Lower lobe of right lung (tissue), 2 donors: Measurements from ENCODE around the gene ZNF354C. TPM values are rescaled to one million over a fixed set of nuclear protein-coding genes. Genes with fewer than 3 reads are reported as not detected.

Experiments used
- ATAC-seq, 2 donors: fragments of 200-7000 bp; cut with Tn5 transposase; one replicate each; pipeline ENCODE4 v1.9.1; 2020 to 2022; ENCODE audit warnings: mild to moderate bottlenecking in 2 of 2, moderate library complexity in 2 of 2
- DNase-seq: peaks from one replicate; pipeline ENCODE4 v3.0.0-alpha.2; 2020
- H3K27ac ChIP-seq: fragments of 200-600 bp; one replicate; pipeline ENCODE4 v1.8.0; 2022
- H3K27me3 ChIP-seq: fragments of 200-600 bp; one replicate; pipeline ENCODE4 v1.8.0; 2022; ENCODE audit warnings: low read depth
- H3K36me3 ChIP-seq: fragments of 200-600 bp; one replicate; pipeline ENCODE4 v1.8.0; 2022; ENCODE audit warnings: mild to moderate bottlenecking
- H3K4me1 ChIP-seq: fragments of 200-600 bp; one replicate; pipeline ENCODE4 v1.8.0; 2022
- H3K4me3 ChIP-seq: fragments of 200-600 bp; one replicate; pipeline ENCODE4 v1.8.0; 2022; ENCODE audit warnings: mild to moderate bottlenecking
- H3K9me3 ChIP-seq: fragments of 200-600 bp; one replicate; pipeline ENCODE4 v1.8.0; 2022
- CTCF ChIP-seq: fragments of 200-600 bp; IDR thresholded peaks from one replicate; pipeline ENCODE4 v1.8.0; 2022; ENCODE audit warnings: antibody characterized with exemption, mild to moderate bottlenecking
- intact Hi-C: fragments of 100-400 bp; cut with DNase I; formaldehyde crosslinking; loops from one replicate; pipeline ENCODE4 v1.11.0; 2022
- total RNA-seq: library from RNA; stranded (reverse); fragmentation: NEBNext Ultra II Directional; extraction: Animal tissue kit (Norgen Biotek cat#: 25700); gene quantifications from one replicate; pipeline ENCODE4 v1.2.1, GENCODE V29; 2021
- donor health status: DM: no; HTN: yes; CAD: no; lungs with severe emphysema.

ZNF354C gene
- total RNA-seq, 1 donor from 2014 or later = 6.7 TPM

- no peak overlapping the region for H3K27ac ChIP-seq
- H3K36me3 ChIP-seq = peaks cover 6% of the 10 kb centered on the region
- DNase-seq = peak; percentile 35
- intact Hi-C loops = no loop called here
- H3K27me3 ChIP-seq = no peaks in the 10 kb centered on the region
- no peaks in the 10 kb centered on the region for H3K9me3 ChIP-seq
- H3K4me1 ChIP-seq = no peaks in the 10 kb centered on the region
- no peak for ATAC-seq
- TF ChIP-seq CTCF = no peak
- no peak overlapping the region for H3K4me3 ChIP-seq
Measured at GRCh38 chr5:179127136-179128040, 67.2 kb downstream of the ZNF354C start.

- no peak for DNase-seq
- ATAC-seq = no peak
- Histone ChIP-seq H3K4me3 (no peak overlapping the region), H3K9me3 (no peaks in the 10 kb centered on the region), H3K36me3 (peaks cover 6% of the 10 kb centered on the region), H3K4me1 (no peaks in the 10 kb centered on the region), H3K27me3 (no peaks in the 10 kb centered on the region), H3K27ac (no peak overlapping the region)
- TF ChIP-seq CTCF = no peak
- intact Hi-C loops = no loop called here
Measured at GRCh38 chr5:179128041-179128365, 67.8 kb downstream of the ZNF354C start.

- ATAC-seq (no peak), DNase-seq (peak; percentile 28)
- no peak for TF ChIP-seq CTCF
- no peak overlapping the region for H3K4me3 ChIP-seq
- H3K27me3 ChIP-seq = no peaks in the 10 kb centered on the region
- no peaks in the 10 kb centered on the region for H3K9me3 ChIP-seq
- H3K36me3 ChIP-seq = peaks cover 6% of the 10 kb centered on the region
- intact Hi-C loops = no loop called here
- H3K4me1 ChIP-seq = no peaks in the 10 kb centered on the region
- no peak overlapping the region for H3K27ac ChIP-seq
Measured at GRCh38 chr5:179128976-179129375, 68.8 kb downstream of the ZNF354C start.

- peaks cover 6% of the 10 kb centered on the region for H3K36me3 ChIP-seq
- no peak for ATAC-seq
Measured at GRCh38 chr5:179129607-179130071, 69.5 kb downstream of the ZNF354C start.

GRCh38 chr5:179130101-179130681 lies 70.0 kb downstream of the ZNF354C start:
- H3K4me1 ChIP-seq = no peaks in the 10 kb centered on the region
- TF ChIP-seq CTCF = no peak
- peaks cover 6% of the 10 kb centered on the region for H3K36me3 ChIP-seq
- H3K4me3 ChIP-seq = no peak overlapping the region
- DNase-seq (peak; percentile 35), ATAC-seq (no peak)
- H3K27ac ChIP-seq = no peak overlapping the region
- intact Hi-C loops = no loop called here
- no peaks in the 10 kb centered on the region for H3K9me3 ChIP-seq
- H3K27me3 ChIP-seq = no peaks in the 10 kb centered on the region

More at GRCh38 chr5:179129607-179130071, 69.5 kb downstream of the ZNF354C start:
- H3K4me1 ChIP-seq = no peaks in the 10 kb centered on the region
- intact Hi-C loops = no loop called here
- H3K4me3 ChIP-seq = no peak overlapping the region
- TF ChIP-seq CTCF = no peak
- peak; percentile 33 for DNase-seq
- H3K27ac ChIP-seq = no peak overlapping the region
- H3K9me3 ChIP-seq = no peaks in the 10 kb centered on the region
- H3K27me3 ChIP-seq = no peaks in the 10 kb centered on the region
